Subcutaneous adipose tissue (tissue), 4 donors: Measurements from ENCODE around the gene RP2. TPM values are rescaled to one million over a fixed set of nuclear protein-coding genes. Genes with fewer than 3 reads are reported as not detected.

ENCODE experiments used
- CTCF ChIP-seq: fragments of 450-650 bp; IDR thresholded peaks from one replicate; pipeline ENCODE4 v1.5.1; 2016; ENCODE audit warnings: low read depth, mild to moderate bottlenecking, control low read depth, antibody characterized with exemption, moderate library complexity
- total RNA-seq, 4 donors: library from RNA; depleted of rRNA; stranded (reverse); fragments of >200 nt; gene quantifications; one replicate each; pipeline ENCODE4 v1.1.0, GENCODE V29; 2016

RP2 gene
- total RNA-seq, 4 donors from 2014 or later: 8.9 to 21.4 (median 15.5) TPM

GRCh38 chrX:46903458-46904242 lies 66.8 kb downstream of the RP2 start:
- no peak for TF ChIP-seq CTCF

DNA sequence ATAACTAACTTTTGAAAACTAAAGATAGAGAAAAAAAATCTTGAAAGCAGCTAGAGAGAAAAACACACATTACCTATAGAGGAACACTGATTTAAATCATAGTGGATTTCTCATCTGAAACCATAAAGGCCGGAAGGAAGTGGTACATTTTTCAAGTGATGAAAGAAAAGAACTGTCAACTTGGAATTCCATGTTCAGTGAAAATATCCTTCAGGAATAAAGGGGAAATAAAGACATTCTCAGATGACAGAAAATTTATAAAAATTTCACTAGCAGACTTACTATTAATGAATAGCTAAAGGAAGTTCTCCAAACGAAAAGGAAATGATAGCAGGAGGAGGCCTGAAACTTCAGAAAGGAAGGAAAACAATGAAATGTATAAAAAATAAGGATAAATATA lies 67.8 kb downstream of the RP2 start:
- TF ChIP-seq CTCF: no peak

DNA sequence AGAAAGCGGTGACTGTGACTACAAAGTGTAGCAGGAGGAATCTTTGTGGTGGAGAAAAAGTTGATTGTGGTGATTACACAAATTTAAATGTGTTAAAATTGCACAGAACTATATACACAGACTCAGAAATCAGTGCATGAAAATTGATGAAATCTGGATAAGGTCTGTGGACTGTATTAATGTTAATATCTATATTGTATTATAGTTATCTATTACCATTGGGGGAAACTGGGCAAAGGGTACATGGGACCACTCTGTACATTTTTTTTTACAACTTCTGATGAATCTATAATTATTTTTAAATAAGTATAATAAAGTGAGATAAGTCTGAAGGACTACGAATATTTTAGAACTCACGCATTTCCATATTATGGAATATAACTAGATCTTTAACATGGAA lies 73.6 kb downstream of the RP2 start:
- TF ChIP-seq CTCF: no peak

DNA sequence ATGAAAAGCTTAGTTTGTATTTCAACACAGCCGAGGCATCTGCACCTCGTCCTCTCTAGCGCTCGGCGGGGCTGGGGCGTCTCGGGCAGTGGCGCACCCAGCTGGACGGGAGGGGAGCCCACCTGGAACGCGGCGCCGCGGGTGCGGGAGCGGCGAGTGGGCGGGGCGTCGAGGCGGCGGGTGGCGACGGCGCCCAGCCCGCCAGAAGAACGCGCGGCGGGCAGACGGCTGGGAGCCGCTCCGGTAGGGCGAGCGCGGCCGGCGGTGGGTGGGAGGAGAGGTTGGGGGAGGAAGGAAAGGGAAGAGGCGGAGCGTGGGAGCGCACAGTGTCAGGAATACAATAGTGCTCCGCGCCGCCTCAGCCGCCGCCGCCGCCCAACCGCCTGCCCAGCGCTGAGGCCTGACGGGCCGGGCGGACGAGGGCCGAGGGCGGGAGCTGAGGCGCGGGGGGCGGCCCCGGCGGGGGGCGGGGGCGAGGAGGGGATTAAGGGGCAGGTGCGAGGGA lies 75.3 kb downstream of the RP2 start, which contains the start of gene JADE3:
JADE3 (plus strand) TSS at position 324 of the 505 bp plus-strand sequence. CDS start 72,474 bp downstream, outside the sequence.
- TF ChIP-seq CTCF: no peak

DNA sequence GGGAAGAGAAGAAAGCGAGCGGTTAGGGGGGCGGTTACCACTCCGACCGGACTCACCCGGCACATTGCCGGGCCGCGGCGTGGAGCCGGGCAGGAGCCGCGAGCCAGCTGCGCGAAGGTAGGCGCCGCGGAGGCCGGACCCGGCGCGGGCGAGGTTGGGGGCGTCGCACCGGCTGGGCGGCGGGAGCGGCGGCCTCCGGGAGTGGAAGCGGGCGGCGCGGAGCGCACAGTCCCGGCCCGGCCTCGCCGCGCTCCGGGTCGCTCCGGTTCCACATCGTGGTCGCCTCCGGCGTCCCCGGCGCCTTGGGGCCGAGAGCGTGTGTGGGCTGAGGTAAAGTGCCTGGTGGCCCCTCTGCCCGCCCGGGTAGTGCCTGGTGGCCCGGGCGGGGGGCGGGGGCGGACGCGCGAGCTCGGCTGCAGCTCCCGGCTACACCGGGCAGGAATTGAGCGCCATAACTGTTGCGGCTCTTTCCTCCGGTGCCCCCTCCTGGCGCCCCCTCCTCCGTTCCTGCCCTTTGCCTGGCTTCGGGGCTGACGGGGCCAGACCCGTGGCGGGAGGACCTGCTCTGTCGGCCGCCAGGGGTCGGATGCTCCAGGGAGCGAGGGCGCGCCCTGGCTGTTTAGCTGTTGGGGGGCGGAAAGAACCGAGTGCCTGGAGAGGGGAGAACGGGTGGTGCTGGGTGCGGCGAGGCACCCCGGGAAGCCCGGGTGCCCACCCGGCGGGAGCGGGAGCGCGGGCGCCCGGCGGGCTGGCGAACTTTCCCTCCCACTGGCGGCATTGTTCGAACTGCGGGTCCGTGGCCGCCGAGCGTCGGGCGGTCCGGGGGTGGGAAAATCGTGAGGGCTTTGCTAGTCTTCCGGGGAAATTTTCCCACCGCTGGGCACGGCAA lies 76.0 kb downstream of the RP2 start:
- TF ChIP-seq CTCF: no peak

- TF ChIP-seq CTCF: no peak
These were observed 76.8 kb downstream of the RP2 start for GRCh38 chrX:46913667-46914066.

DNA sequence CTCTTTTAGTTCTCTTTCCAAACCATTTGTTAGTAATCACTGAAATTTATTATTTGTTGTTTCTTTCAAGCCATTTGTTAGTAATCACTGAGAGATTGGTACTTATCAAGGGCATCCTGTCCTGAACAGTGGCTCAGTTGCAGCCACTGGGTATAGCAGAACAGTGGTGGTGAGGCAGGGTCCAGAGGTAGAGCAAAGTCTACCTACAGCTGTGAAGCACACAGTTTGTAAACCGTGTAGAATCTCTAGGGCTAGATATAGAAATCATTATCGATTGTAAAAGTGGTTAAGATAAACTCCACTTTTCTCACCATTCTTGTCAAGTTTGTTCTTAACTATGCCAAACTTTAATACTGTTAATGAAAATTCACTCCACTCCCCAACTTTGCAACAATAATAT lies 79.4 kb downstream of the RP2 start:
- TF ChIP-seq CTCF: no peak
